ENCODE measurements around the gene FADS6. TPM values are rescaled to one million over a fixed set of nuclear protein-coding genes. Genes with fewer than 3 reads are reported as not detected.

Gene FADS6
- total RNA-seq, 2 donors from 2014 or later: not detected

DNA sequence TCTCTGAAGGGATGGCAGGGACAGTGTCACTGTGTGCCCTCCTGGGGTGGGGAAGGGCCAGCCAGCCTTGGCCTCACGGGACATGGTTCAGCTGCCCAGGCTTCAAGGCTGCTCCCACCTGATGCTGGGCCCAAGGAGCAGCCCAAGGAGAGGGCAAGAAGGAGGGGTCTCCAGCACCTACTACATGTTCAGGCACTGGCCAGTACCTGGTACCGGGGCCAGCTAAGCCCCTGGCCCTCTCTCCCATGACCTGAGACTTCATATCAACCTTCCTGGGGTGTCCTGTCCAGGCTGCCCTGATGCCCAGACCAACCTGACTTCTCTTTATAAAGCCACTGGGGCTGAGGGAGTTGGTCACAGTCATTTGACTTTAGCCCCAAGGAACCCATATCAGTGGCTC is 28.3 kb upstream of the FADS6 start:
- DNase-seq (ENCODE audit: low spot score): no peak
- Histone ChIP-seq H3K4me3 (no peak overlapping the region), H3K27ac (no peak overlapping the region), H3K27me3 (peaks cover 0 to 22% of the 10 kb centered on the region in 2 donors), H3K4me1 (peaks cover 0 to 39% of the 10 kb centered on the region in 2 donors), H3K36me3 (no peaks in the 10 kb centered on the region), H3K9me3 (no peaks in the 10 kb centered on the region)
- TF ChIP-seq, protein P1, sequence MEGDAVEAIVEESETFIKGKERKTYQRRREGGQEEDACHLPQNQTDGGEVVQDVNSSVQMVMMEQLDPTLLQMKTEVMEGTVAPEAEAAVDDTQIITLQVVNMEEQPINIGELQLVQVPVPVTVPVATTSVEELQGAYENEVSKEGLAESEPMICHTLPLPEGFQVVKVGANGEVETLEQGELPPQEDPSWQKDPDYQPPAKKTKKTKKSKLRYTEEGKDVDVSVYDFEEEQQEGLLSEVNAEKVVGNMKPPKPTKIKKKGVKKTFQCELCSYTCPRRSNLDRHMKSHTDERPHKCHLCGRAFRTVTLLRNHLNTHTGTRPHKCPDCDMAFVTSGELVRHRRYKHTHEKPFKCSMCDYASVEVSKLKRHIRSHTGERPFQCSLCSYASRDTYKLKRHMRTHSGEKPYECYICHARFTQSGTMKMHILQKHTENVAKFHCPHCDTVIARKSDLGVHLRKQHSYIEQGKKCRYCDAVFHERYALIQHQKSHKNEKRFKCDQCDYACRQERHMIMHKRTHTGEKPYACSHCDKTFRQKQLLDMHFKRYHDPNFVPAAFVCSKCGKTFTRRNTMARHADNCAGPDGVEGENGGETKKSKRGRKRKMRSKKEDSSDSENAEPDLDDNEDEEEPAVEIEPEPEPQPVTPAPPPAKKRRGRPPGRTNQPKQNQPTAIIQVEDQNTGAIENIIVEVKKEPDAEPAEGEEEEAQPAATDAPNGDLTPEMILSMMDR (IDR thresholded peaks at IDR 0.05): no peak

DNA sequence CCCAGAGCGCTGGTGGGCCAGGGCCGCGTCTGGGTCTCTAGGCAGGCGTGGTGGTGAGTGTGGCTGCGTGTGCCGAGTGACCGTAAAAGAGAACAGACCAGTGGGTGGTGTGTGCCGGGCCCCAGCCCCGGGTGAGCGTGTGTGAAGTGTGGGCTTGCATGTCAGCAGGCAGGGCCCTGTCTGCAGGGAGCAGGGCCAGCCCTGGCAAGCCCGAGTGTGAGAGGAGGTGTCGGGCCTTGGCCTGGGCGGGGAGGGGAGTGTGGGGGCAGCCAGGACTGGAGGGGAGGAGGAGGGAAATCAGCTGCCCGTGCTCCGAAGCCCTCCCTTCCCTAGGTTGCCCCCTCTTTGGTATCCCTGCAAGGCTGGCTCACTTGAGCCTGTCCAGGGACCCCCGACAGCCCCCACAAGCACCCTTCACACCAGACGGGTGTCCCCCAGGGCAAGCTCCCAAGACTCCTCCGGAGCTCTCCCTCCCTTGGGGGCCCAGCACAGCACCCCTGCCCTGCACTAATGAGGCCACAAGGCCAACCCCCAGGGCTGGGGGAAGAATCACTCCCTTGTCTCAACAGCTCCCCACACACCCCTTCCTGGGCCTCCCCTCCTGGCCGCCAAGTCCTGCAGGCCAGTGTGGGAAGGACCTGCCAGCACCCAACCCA is 27.7 kb upstream of the FADS6 start:
- TF ChIP-seq, protein P1 (IDR thresholded peaks at IDR 0.05): no peak
- DNase-seq (ENCODE audit: low spot score): no peak
- Histone ChIP-seq H3K9me3 (no peaks in the 10 kb centered on the region), H3K36me3 (no peaks in the 10 kb centered on the region), H3K4me3 (no peak overlapping the region), H3K27ac (no peak overlapping the region), H3K4me1 (peaks cover 0 to 39% of the 10 kb centered on the region in 2 donors), H3K27me3 (peaks cover 0 to 22% of the 10 kb centered on the region in 2 donors)

DNA sequence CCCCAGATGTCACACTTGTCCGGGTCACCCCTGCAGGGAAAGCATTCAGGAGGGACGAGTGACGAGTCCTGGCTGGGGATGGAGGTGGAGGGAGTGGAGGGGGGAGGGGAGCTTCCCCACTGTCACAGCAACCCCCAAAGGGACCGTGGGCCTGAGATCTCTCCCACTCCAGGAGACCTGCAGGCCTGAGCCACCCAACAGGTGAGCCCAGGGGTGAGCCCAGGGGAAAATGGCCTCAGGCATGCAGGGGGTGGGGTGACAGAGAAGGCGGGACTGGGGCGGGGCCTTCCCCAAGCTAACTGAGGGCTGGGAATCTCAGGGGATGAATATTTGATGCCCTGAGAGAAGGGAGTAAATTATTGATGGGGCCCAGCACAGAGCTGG is 27.2 kb upstream of the FADS6 start:
- H3K4me1 ChIP-seq: peaks cover 0 to 39% of the 10 kb centered on the region in 2 donors
- H3K27me3 ChIP-seq: peaks cover 0 to 22% of the 10 kb centered on the region in 2 donors
- H3K9me3 ChIP-seq: no peaks in the 10 kb centered on the region
- TF ChIP-seq, protein P1 (IDR thresholded peaks at IDR 0.05): no peak
- no peak for DNase-seq (ENCODE audit: low spot score)
- H3K4me3 ChIP-seq: no peak overlapping the region
- H3K36me3 ChIP-seq: no peaks in the 10 kb centered on the region
- no peak overlapping the region for H3K27ac ChIP-seq

DNA sequence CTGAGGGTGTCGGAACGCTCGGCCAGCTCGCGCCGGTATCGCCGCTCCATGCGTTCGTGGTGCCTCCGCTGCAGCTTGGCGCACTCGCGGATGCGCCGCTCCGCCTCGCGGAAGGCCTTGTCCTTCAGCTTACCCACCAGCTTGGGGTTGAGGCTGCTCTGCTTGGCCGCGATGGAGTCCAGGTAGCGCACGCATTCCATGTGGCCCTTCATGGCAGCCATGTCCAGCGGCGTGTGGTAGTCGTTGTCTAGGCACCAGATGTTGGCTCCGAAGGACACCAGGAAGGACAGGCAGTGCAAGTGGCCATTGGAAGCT is 26.8 kb upstream of the FADS6 start:
- Histone ChIP-seq H3K4me3 (no peak overlapping the region), H3K9me3 (no peaks in the 10 kb centered on the region), H3K27me3 (peaks cover 0 to 20% of the 10 kb centered on the region in 2 donors), H3K4me1 (peaks cover 0 to 39% of the 10 kb centered on the region in 2 donors), H3K36me3 (no peaks in the 10 kb centered on the region), H3K27ac (no peak overlapping the region)
- DNase-seq (ENCODE audit: low spot score): no peak
- TF ChIP-seq, protein P1 (IDR thresholded peaks at IDR 0.05): no peak

DNA sequence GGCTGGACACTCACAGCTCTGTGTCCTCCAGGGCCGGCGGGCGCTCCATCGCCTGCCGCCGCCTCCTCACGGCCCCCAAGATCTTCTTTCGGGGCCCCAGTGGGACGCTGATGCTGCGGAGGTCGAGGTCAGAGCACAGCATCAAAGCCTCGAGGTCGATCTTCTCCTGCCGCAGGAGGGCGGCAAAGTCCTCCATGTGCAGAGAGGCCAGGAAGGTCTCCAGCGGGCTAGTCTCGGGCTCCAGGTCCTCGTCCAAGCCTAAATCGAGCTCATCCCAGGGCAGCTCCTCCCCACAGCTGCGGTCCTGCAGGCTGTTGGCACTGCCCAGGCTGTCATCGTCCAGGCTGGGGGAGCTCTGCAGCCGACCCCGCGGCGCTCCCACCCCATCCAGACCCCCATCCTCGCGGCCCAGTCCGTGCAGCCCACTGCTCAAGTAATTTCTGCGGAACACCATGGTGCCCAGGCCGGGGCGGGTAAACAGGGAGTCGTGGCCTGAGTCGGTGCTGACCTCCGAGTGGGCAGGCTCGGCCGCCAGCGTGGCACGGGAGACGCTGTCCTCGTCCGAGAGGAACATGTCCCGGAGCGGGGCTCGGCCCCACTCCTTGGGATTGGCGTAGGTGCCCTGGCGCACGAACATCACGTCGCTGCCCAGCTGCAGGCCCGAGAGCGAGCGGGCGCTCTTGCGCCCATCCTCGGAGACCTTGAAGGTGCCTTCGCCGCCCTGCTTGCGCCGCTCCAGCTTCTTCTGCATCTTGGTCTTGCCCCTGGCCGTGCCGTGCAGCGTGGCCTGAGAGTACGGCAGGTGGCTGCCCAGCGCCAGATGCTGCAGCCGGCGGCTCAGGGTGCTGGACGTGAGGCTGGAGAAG is 26.2 kb upstream of the FADS6 start:
- Histone ChIP-seq H3K36me3 (no peaks in the 10 kb centered on the region), H3K27ac (no peak overlapping the region), H3K9me3 (no peaks in the 10 kb centered on the region), H3K27me3 (peaks cover 0 to 15% of the 10 kb centered on the region in 2 donors), H3K4me3 (no peak overlapping the region), H3K4me1 (peaks cover 0 to 37% of the 10 kb centered on the region in 2 donors)
- TF ChIP-seq, protein P1 (IDR thresholded peaks at IDR 0.05): no peak
- DNase-seq (ENCODE audit: low spot score): no peak

All from right atrium auricular region (tissue), 2 donors.